Fibroblast of lung (primary cell): ENCODE measurements around the gene SLC24A5.

ENCODE experiments used
- EZH2 ChIP-seq: IDR thresholded peaks from 2 replicates; pipeline ENCODE4 v1.5.1; 2012; ENCODE audit warnings: low read length, control low read depth, mild to moderate bottlenecking; ENCODE audit errors: missing control alignments
- TF ChIP-seq, protein P1 (sequence below), 2 donors: IDR thresholded peaks in 1 of 2; conservative IDR thresholded peaks in 1 of 2; 1 replicate in 1 of 2; 2 replicates in 1 of 2; pipeline ENCODE4 v1.5.1; 2011 to 2012; ENCODE audit warnings: low read length in 2 of 2, control low read depth in 1 of 2, inconsistent platforms in 1 of 2, low read depth in 1 of 2, mild to moderate bottlenecking in 1 of 2

DNA sequence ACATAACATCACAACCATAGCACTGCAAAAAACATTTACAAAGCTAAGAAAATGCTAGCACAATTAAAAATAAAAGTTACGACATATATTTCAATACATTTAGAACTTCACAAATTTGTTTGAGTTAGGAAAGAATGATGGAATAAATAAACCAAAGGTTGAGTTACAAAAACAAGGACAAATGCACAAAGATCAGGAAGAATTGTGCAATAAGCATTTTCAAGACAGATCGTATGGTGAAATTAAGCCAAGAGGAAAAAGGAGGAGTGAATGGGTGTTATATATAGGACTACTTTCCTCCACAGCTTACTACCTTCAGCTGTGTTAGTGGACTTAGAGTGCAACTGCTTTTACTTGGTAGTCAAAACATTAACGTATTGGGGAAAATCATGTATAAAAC, 64.7 kb downstream of the SLC24A5 start:
- no peak for TF ChIP-seq EZH2
- TF ChIP-seq, protein P1, sequence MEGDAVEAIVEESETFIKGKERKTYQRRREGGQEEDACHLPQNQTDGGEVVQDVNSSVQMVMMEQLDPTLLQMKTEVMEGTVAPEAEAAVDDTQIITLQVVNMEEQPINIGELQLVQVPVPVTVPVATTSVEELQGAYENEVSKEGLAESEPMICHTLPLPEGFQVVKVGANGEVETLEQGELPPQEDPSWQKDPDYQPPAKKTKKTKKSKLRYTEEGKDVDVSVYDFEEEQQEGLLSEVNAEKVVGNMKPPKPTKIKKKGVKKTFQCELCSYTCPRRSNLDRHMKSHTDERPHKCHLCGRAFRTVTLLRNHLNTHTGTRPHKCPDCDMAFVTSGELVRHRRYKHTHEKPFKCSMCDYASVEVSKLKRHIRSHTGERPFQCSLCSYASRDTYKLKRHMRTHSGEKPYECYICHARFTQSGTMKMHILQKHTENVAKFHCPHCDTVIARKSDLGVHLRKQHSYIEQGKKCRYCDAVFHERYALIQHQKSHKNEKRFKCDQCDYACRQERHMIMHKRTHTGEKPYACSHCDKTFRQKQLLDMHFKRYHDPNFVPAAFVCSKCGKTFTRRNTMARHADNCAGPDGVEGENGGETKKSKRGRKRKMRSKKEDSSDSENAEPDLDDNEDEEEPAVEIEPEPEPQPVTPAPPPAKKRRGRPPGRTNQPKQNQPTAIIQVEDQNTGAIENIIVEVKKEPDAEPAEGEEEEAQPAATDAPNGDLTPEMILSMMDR (conservative IDR thresholded peaks at IDR 0.05 in 1 of 2, IDR thresholded peaks at IDR 0.05 in 1 of 2; ENCODE audit: low read depth in 1 of 2, low read length in 2 of 2): no peak
